K562 (cell line): ENCODE data around the gene OR51G2. TPM values are rescaled to one million over a fixed set of nuclear protein-coding genes. Genes with fewer than 3 reads are reported as not detected.

Experiments used
- ASH1L ChIP-seq: fragments of 450-650 bp; IDR thresholded peaks from 2 replicates; pipeline ENCODE4 v1.6.1; 2018; ENCODE audit warnings: borderline replicate concordance, mild to moderate bottlenecking, low read depth; ENCODE audit not compliant: partially characterized antibody
- HNRNPLL ChIP-seq: fragments of 200-400 bp; formaldehyde crosslinking; IDR thresholded peaks from 2 replicates; pipeline ENCODE4 v1.6.1; 2017; ENCODE audit warnings: low read length, low read depth, mild to moderate bottlenecking; ENCODE audit not compliant: poor library complexity, severe bottlenecking
- HNRNPUL1 ChIP-seq: fragments of 200-400 bp; formaldehyde crosslinking; IDR thresholded peaks from 2 replicates; pipeline ENCODE4 v1.6.1; 2017; ENCODE audit warnings: low read length
- POLR2H ChIP-seq: IDR thresholded peaks from 2 replicates; pipeline ENCODE4 v1.6.1; 2016; ENCODE audit warnings: missing genetic modification characterization, low read depth, mild to moderate bottlenecking, control low read depth, missing compliant biosample characterization, moderate library complexity
- ZNF445 ChIP-seq: fragments of 250-450 bp; sonication (Bioruptor Pico); IDR thresholded peaks from 2 replicates; pipeline ENCODE4 v1.4.0; 2020; ENCODE audit warnings: low read depth, mild to moderate bottlenecking, moderate library complexity
- polyA plus RNA-seq, 8 experiments: library from polyadenylated mRNA; depleted of rRNA in 4 of 8; stranded (reverse) in 5 of 8; unstranded in 3 of 8; fragments of >200 nt; fragmentation: Nextera tagmentation in 2 of 8; fragmentation: Illumina TruSeq in 1 of 8; extraction: Ambion mirVana in 2 of 8; extraction: Trizol in 1 of 8; gene quantifications; 2 replicates each; pipeline versions ENCODE4 v1.2.1 to v1.2.3, GENCODE V29; 2011 to 2014; ENCODE audit warnings: inconsistent platforms in 1 of 8, missing spikeins in 1 of 8
- total RNA-seq, 7 experiments: library from RNA; depleted of rRNA in 6 of 7; stranded (reverse); fragments of >200 nt in 6 of 7; fragmentation: Illumina TruSeq in 2 of 7; extraction: Trizol in 2 of 7; gene quantifications; 2 replicates each; pipeline versions ENCODE4 v1.2.1 to v1.2.3, GENCODE V29; 2011 to 2021; ENCODE audit warnings: low replicate concordance in 1 of 7
- TF ChIP-seq, protein P1 (sequence below): fragments of 450-650 bp; formaldehyde crosslinking; IDR thresholded peaks from 2 replicates; pipeline ENCODE4 v1.4.0; 2020; ENCODE audit warnings: mild to moderate bottlenecking, moderate library complexity
- TF ChIP-seq, protein P2 (sequence below): fragments of 200-400 bp; formaldehyde crosslinking; IDR thresholded peaks from 2 replicates; pipeline ENCODE4 v1.6.1; 2017; ENCODE audit warnings: mild to moderate bottlenecking, low read depth, low read length, moderate library complexity
- TF ChIP-seq, protein P3 (sequence below): sonication (generic); formaldehyde crosslinking; IDR thresholded peaks from 2 replicates; pipeline ENCODE4 v1.8.0; 2022; ENCODE audit warnings: mild to moderate bottlenecking, missing genetic modification reagents, borderline replicate concordance

The OR51G2 gene
- total and polyA plus RNA-seq, 9 of the 15 experiments (the other 6 are each of a cell fraction or from before 2014, with no cell fraction given), result not detected

DNA sequence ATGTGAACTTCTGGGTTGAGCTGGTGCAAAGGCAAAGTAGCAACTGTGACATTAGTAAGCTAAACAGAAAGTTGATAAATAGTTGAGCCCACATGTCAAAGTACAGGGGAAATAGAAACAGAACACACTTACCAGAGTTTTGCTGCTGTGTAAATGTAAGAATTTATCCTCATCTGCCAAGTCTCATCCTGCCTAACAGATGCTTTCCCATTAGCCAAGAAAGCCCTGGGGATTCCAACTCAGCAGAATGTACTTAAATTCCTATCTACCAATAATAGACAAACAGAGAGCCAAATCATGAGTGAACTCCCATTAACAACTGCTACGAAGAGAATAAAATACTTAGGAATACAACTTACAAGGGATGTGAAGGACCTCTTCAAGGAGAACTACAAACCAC is 43.7 kb upstream of the OR51G2 start (continued):
- TF ChIP-seq, protein P1, sequence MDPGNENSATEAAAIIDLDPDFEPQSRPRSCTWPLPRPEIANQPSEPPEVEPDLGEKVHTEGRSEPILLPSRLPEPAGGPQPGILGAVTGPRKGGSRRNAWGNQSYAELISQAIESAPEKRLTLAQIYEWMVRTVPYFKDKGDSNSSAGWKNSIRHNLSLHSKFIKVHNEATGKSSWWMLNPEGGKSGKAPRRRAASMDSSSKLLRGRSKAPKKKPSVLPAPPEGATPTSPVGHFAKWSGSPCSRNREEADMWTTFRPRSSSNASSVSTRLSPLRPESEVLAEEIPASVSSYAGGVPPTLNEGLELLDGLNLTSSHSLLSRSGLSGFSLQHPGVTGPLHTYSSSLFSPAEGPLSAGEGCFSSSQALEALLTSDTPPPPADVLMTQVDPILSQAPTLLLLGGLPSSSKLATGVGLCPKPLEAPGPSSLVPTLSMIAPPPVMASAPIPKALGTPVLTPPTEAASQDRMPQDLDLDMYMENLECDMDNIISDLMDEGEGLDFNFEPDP, result no peak
- TF ChIP-seq HNRNPUL1, result no peak
- TF ChIP-seq, protein P2, sequence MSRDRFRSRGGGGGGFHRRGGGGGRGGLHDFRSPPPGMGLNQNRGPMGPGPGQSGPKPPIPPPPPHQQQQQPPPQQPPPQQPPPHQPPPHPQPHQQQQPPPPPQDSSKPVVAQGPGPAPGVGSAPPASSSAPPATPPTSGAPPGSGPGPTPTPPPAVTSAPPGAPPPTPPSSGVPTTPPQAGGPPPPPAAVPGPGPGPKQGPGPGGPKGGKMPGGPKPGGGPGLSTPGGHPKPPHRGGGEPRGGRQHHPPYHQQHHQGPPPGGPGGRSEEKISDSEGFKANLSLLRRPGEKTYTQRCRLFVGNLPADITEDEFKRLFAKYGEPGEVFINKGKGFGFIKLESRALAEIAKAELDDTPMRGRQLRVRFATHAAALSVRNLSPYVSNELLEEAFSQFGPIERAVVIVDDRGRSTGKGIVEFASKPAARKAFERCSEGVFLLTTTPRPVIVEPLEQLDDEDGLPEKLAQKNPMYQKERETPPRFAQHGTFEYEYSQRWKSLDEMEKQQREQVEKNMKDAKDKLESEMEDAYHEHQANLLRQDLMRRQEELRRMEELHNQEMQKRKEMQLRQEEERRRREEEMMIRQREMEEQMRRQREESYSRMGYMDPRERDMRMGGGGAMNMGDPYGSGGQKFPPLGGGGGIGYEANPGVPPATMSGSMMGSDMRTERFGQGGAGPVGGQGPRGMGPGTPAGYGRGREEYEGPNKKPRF, result no peak
- no peak for TF ChIP-seq ZNF445 (CRISPR knock-in tag)
- TF ChIP-seq, protein P3, sequence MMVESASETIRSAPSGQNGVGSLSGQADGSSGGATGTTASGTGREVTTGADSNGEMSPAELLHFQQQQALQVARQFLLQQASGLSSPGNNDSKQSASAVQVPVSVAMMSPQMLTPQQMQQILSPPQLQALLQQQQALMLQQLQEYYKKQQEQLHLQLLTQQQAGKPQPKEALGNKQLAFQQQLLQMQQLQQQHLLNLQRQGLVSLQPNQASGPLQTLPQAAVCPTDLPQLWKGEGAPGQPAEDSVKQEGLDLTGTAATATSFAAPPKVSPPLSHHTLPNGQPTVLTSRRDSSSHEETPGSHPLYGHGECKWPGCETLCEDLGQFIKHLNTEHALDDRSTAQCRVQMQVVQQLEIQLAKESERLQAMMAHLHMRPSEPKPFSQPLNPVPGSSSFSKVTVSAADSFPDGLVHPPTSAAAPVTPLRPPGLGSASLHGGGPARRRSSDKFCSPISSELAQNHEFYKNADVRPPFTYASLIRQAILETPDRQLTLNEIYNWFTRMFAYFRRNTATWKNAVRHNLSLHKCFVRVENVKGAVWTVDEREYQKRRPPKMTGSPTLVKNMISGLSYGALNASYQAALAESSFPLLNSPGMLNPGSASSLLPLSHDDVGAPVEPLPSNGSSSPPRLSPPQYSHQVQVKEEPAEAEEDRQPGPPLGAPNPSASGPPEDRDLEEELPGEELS (CRISPR knock-in tag), result no peak
- TF ChIP-seq ASH1L, result no peak
- TF ChIP-seq POLR2H (tag), result no peak
- no peak for TF ChIP-seq HNRNPLL
- TF ChIP-seq, all 486 proteins: peak for 0
